WTC11 (cell line): ENCODE results near the gene ABCA5. TPM values are rescaled to one million over a fixed set of nuclear protein-coding genes. Genes with fewer than 3 reads are reported as not detected.

Experiments
- ATAC-seq: fragments of 200-7000 bp; cut with Tn5 transposase; 2 replicates; pipeline ENCODE4 v1.10.0; 2021; ENCODE audit warnings: mild to moderate bottlenecking, moderate library complexity
- CTCF ChIA-PET: fragments of 300-600 bp; sonication (Branson Sonifier 250); formaldehyde crosslinking; loops from one replicate; lab custom pipeline; 2021; ENCODE audit warnings: antibody characterized with exemption; lab: Charles Lee
- POLR2A ChIA-PET: fragments of 350-600 bp; sonication (Branson Sonifier 250); formaldehyde crosslinking; loops from one replicate; lab custom pipeline; 2021; ENCODE audit warnings: antibody characterized with exemption; lab: Charles Lee
- DNase-seq: peaks from one replicate; pipeline ENCODE4 v3.0.0; 2021; ENCODE audit warnings: low spot score
- H3K27ac Mint-ChIP-seq: 2 replicates; pipeline ENCODE4 v1.8.0; 2021; ENCODE audit warnings: mixed read lengths
- H3K27me3 Mint-ChIP-seq: 2 replicates; pipeline ENCODE4 v1.8.0; 2021; ENCODE audit warnings: low read depth, mild to moderate bottlenecking, moderate library complexity, mixed read lengths
- H3K36me3 Mint-ChIP-seq: 2 replicates; pipeline ENCODE4 v1.8.0; 2021; ENCODE audit warnings: mixed read lengths
- H3K4me1 Mint-ChIP-seq: 2 replicates; pipeline ENCODE4 v1.8.0; 2022; ENCODE audit warnings: mixed read lengths
- H3K4me3 Mint-ChIP-seq: 2 replicates; pipeline ENCODE4 v1.8.0; 2021; ENCODE audit warnings: mild to moderate bottlenecking, moderate library complexity, mixed read lengths
- H3K9me3 Mint-ChIP-seq: 2 replicates; pipeline ENCODE4 v1.8.0; 2021; ENCODE audit warnings: mixed read lengths
- CDX4 ChIP-seq: fragments of 250-450 bp; sonication (Bioruptor Pico); IDR thresholded peaks from 2 replicates; pipeline ENCODE4 v1.9.0; 2021; ENCODE audit warnings: moderate library complexity, mild to moderate bottlenecking, inconsistent platforms, borderline replicate concordance
- ELF4 ChIP-seq: sonication (generic); formaldehyde crosslinking; IDR thresholded peaks from 2 replicates; pipeline ENCODE4 v1.8.1; 2022; ENCODE audit warnings: low read depth, mild to moderate bottlenecking, moderate library complexity, missing genetic modification reagents
- ETV6 ChIP-seq: sonication (generic); formaldehyde crosslinking; IDR thresholded peaks from 2 replicates; pipeline ENCODE4 v1.8.1; 2022; ENCODE audit warnings: mild to moderate bottlenecking, missing genetic modification reagents
- JAZF1 ChIP-seq: fragments of 250-450 bp; sonication (Bioruptor Pico); IDR thresholded peaks from 2 replicates; pipeline ENCODE4 v1.9.0; 2021; ENCODE audit warnings: moderate library complexity, mild to moderate bottlenecking, inconsistent platforms
- NR3C1 ChIP-seq: sonication (generic); formaldehyde crosslinking; conservative IDR thresholded peaks from 2 replicates; pipeline ENCODE4 v1.8.1; 2023; ENCODE audit warnings: low read depth, mild to moderate bottlenecking, missing genetic modification reagents
- OVOL2 ChIP-seq: fragments of 250-450 bp; sonication (Bioruptor Pico); IDR thresholded peaks from 2 replicates; pipeline ENCODE4 v1.9.0; 2021; ENCODE audit warnings: mild to moderate bottlenecking, borderline replicate concordance
- PRDM15 ChIP-seq: sonication (generic); formaldehyde crosslinking; IDR thresholded peaks from 2 replicates; pipeline ENCODE4 v1.8.0; 2022; ENCODE audit warnings: missing genetic modification reagents
- PRRX2 ChIP-seq: fragments of 250-450 bp; sonication (Bioruptor Pico); IDR thresholded peaks from 2 replicates; pipeline ENCODE4 v1.8.0; 2021; ENCODE audit warnings: mild to moderate bottlenecking
- SMAD3 ChIP-seq: sonication (generic); formaldehyde crosslinking; IDR thresholded peaks from 2 replicates; pipeline ENCODE4 v1.8.0; 2022; ENCODE audit warnings: missing genetic modification reagents, mild to moderate bottlenecking, borderline replicate concordance
- SP1 ChIP-seq: sonication (generic); formaldehyde crosslinking; conservative IDR thresholded peaks from 2 replicates; pipeline ENCODE4 v1.8.1; 2022; ENCODE audit warnings: missing genetic modification reagents
- ZBTB21 ChIP-seq: sonication (generic); formaldehyde crosslinking; IDR thresholded peaks from 2 replicates; pipeline ENCODE4 v1.8.1; 2023; ENCODE audit warnings: mild to moderate bottlenecking, missing genetic modification reagents, borderline replicate concordance
- ZNF138 ChIP-seq: sonication (generic); formaldehyde crosslinking; conservative IDR thresholded peaks from 2 replicates; pipeline ENCODE4 v1.8.1; 2022; ENCODE audit warnings: mild to moderate bottlenecking, moderate library complexity, missing genetic modification reagents
- ZNF317 ChIP-seq: sonication (generic); formaldehyde crosslinking; IDR thresholded peaks from 2 replicates; pipeline ENCODE4 v1.8.1; 2023; ENCODE audit warnings: low read depth, mild to moderate bottlenecking, moderate library complexity, missing genetic modification reagents, borderline replicate concordance
- ZNF396 ChIP-seq: fragments of 250-450 bp; sonication (Bioruptor Pico); IDR thresholded peaks from 2 replicates; pipeline ENCODE4 v1.8.0; 2021; ENCODE audit warnings: mild to moderate bottlenecking, moderate library complexity, borderline replicate concordance
- total RNA-seq: library from RNA; stranded (reverse); gene quantifications from 3 replicates; pipeline ENCODE4 v1.2.3, GENCODE V29; 2021
- TF ChIP-seq, protein P1 (sequence below): sonication (generic); formaldehyde crosslinking; IDR thresholded peaks from 2 replicates; pipeline ENCODE4 v1.8.1; 2022; ENCODE audit warnings: mild to moderate bottlenecking, moderate library complexity, missing genetic modification reagents
- TF ChIP-seq, protein P2 (sequence below): sonication (generic); formaldehyde crosslinking; conservative IDR thresholded peaks from 2 replicates; pipeline ENCODE4 v1.8.1; 2022; ENCODE audit warnings: mild to moderate bottlenecking, missing genetic modification reagents
- TF ChIP-seq, protein P3 (sequence below): sonication (generic); formaldehyde crosslinking; IDR thresholded peaks from 2 replicates; pipeline ENCODE4 v1.8.0; 2023; ENCODE audit warnings: missing genetic modification reagents, mild to moderate bottlenecking, borderline replicate concordance
- TF ChIP-seq, protein P4 (sequence below): sonication (generic); formaldehyde crosslinking; IDR thresholded peaks from 2 replicates; pipeline ENCODE4 v1.8.0; 2022; ENCODE audit warnings: mild to moderate bottlenecking, missing genetic modification reagents
- TF ChIP-seq, protein P5 (sequence below): sonication (generic); formaldehyde crosslinking; IDR thresholded peaks from 2 replicates; pipeline ENCODE4 v1.8.0; 2022; ENCODE audit warnings: mild to moderate bottlenecking, missing genetic modification reagents

ABCA5 gene
- total RNA-seq, 1 experiment from 2014 or later = 1.8 TPM

DNA sequence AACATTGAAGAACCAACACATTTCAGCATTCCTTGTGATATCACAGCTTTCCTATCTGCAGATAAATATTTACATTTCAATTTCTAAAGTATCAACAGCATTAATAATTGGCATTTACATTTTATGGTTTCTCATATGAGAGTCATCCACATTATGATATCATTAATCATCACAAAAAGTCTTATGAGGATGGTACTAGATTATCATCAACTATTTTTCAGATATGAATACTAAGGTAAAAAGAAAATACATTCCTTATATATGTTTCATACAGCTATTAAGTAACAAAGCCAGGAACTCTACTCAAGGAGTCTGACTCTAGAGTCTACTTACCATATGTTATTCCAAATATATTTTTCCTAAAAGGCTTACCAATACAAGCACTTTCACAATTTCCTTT, 40.7 kb downstream of the ABCA5 start:
- ATAC-seq = no peak
- POLR2A ChIA-PET = no interaction called here

GRCh38 chr17:69284646-69285045, 42.3 kb downstream of the ABCA5 start:
- DNase-seq (no peak), ATAC-seq (no peak)
- H3K27ac Mint-ChIP-seq = no peak overlapping the region
- H3K27me3 Mint-ChIP-seq = no peaks in the 10 kb centered on the region
- no peak overlapping the region for H3K4me3 Mint-ChIP-seq
- no peaks in the 10 kb centered on the region for H3K36me3 Mint-ChIP-seq
- POLR2A ChIA-PET = no interaction called here
- CTCF ChIA-PET = interaction anchor here (0.5 kb wide), 1 partner anchor 34 kb away, joined by 3 read pairs; no protein-coding TSS in a partner anchor
- no peaks in the 10 kb centered on the region for H3K9me3 Mint-ChIP-seq
- no peaks in the 10 kb centered on the region for H3K4me1 Mint-ChIP-seq
- TF ChIP-seq ZNF396 (CRISPR knock-in tag) = no peak
- no peak for TF ChIP-seq ZBTB21 (CRISPR knock-in tag)
- no peak for TF ChIP-seq ELF4 (CRISPR knock-in tag)
- TF ChIP-seq, protein P1, sequence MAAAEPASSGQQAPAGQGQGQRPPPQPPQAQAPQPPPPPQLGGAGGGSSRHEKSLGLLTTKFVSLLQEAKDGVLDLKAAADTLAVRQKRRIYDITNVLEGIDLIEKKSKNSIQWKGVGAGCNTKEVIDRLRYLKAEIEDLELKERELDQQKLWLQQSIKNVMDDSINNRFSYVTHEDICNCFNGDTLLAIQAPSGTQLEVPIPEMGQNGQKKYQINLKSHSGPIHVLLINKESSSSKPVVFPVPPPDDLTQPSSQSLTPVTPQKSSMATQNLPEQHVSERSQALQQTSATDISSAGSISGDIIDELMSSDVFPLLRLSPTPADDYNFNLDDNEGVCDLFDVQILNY = no peak
- TF ChIP-seq OVOL2 (CRISPR knock-in tag) = no peak
- no peak for TF ChIP-seq NR3C1 (CRISPR knock-in tag)
- TF ChIP-seq, protein P2, sequence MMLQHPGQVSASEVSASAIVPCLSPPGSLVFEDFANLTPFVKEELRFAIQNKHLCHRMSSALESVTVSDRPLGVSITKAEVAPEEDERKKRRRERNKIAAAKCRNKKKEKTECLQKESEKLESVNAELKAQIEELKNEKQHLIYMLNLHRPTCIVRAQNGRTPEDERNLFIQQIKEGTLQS = no peak
- TF ChIP-seq ZNF138 (CRISPR knock-in tag) = no peak
- TF ChIP-seq, protein P3, sequence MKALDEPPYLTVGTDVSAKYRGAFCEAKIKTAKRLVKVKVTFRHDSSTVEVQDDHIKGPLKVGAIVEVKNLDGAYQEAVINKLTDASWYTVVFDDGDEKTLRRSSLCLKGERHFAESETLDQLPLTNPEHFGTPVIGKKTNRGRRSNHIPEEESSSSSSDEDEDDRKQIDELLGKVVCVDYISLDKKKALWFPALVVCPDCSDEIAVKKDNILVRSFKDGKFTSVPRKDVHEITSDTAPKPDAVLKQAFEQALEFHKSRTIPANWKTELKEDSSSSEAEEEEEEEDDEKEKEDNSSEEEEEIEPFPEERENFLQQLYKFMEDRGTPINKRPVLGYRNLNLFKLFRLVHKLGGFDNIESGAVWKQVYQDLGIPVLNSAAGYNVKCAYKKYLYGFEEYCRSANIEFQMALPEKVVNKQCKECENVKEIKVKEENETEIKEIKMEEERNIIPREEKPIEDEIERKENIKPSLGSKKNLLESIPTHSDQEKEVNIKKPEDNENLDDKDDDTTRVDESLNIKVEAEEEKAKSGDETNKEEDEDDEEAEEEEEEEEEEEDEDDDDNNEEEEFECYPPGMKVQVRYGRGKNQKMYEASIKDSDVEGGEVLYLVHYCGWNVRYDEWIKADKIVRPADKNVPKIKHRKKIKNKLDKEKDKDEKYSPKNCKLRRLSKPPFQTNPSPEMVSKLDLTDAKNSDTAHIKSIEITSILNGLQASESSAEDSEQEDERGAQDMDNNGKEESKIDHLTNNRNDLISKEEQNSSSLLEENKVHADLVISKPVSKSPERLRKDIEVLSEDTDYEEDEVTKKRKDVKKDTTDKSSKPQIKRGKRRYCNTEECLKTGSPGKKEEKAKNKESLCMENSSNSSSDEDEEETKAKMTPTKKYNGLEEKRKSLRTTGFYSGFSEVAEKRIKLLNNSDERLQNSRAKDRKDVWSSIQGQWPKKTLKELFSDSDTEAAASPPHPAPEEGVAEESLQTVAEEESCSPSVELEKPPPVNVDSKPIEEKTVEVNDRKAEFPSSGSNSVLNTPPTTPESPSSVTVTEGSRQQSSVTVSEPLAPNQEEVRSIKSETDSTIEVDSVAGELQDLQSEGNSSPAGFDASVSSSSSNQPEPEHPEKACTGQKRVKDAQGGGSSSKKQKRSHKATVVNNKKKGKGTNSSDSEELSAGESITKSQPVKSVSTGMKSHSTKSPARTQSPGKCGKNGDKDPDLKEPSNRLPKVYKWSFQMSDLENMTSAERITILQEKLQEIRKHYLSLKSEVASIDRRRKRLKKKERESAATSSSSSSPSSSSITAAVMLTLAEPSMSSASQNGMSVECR (CRISPR knock-in tag) = no peak

More for the DNA sequence above, 40.7 kb downstream of the ABCA5 start:
- H3K27ac Mint-ChIP-seq = no peak overlapping the region
- H3K4me3 Mint-ChIP-seq = no peak overlapping the region
- no peaks in the 10 kb centered on the region for H3K27me3 Mint-ChIP-seq
- H3K36me3 Mint-ChIP-seq = no peaks in the 10 kb centered on the region
- H3K4me1 Mint-ChIP-seq = no peaks in the 10 kb centered on the region
- CTCF ChIA-PET = no interaction called here
- no peak for DNase-seq
- TF ChIP-seq SMAD3 (CRISPR knock-in tag) = no peak
- no peak for TF ChIP-seq ETV6 (CRISPR knock-in tag)
- no peak for TF ChIP-seq JAZF1 (CRISPR knock-in tag)
- no peak for TF ChIP-seq ZNF317 (CRISPR knock-in tag)
- TF ChIP-seq ZNF396 (CRISPR knock-in tag) = no peak
- TF ChIP-seq SP1 (CRISPR knock-in tag) = no peak
- TF ChIP-seq, protein P4, sequence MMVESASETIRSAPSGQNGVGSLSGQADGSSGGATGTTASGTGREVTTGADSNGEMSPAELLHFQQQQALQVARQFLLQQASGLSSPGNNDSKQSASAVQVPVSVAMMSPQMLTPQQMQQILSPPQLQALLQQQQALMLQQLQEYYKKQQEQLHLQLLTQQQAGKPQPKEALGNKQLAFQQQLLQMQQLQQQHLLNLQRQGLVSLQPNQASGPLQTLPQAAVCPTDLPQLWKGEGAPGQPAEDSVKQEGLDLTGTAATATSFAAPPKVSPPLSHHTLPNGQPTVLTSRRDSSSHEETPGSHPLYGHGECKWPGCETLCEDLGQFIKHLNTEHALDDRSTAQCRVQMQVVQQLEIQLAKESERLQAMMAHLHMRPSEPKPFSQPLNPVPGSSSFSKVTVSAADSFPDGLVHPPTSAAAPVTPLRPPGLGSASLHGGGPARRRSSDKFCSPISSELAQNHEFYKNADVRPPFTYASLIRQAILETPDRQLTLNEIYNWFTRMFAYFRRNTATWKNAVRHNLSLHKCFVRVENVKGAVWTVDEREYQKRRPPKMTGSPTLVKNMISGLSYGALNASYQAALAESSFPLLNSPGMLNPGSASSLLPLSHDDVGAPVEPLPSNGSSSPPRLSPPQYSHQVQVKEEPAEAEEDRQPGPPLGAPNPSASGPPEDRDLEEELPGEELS (CRISPR knock-in tag) = no peak
- no peak for TF ChIP-seq PRRX2 (CRISPR knock-in tag)
- TF ChIP-seq ZNF138 (CRISPR knock-in tag) = no peak
- no peak for TF ChIP-seq CDX4 (CRISPR knock-in tag)
- TF ChIP-seq, protein P5, sequence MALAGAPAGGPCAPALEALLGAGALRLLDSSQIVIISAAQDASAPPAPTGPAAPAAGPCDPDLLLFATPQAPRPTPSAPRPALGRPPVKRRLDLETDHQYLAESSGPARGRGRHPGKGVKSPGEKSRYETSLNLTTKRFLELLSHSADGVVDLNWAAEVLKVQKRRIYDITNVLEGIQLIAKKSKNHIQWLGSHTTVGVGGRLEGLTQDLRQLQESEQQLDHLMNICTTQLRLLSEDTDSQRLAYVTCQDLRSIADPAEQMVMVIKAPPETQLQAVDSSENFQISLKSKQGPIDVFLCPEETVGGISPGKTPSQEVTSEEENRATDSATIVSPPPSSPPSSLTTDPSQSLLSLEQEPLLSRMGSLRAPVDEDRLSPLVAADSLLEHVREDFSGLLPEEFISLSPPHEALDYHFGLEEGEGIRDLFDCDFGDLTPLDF = no peak
- TF ChIP-seq PRDM15 = no peak
- H3K9me3 Mint-ChIP-seq = no peaks in the 10 kb centered on the region
